ENCODE results near the gene ARHGAP11A.
"Not testable (repeated sequence)": the region's sequence is repeated elsewhere in the genome, so short reads cannot be mapped to it uniquely, and the experiment has no call there.

ARHGAP11A gene

GRCh38 chr15:32615051-32615870, at the start of gene ARHGAP11A:
ARHGAP11A (plus strand) TSS chr15:32615504; CDS start chr15:32616212, 708 bp downstream.
- DNase-seq (ENCODE audit: low read depth in 2 of 2): peak; percentile 62 to 63

- not testable (repeated sequence) for DNase-seq (ENCODE audit: low read depth in 2 of 2)
Measured at GRCh38 chr15:32568988-32569387, 46.3 kb upstream of the ARHGAP11A start.

- DNase-seq (ENCODE audit: low read depth in 2 of 2): not testable (repeated sequence)
Measured at GRCh38 chr15:32578482-32578881, 36.8 kb upstream of the ARHGAP11A start.

- not testable (repeated sequence) for DNase-seq (ENCODE audit: low read depth in 2 of 2)
Measured at GRCh38 chr15:32585844-32586243, 29.5 kb upstream of the ARHGAP11A start.

GRCh38 chr15:32593151-32593550, 22.2 kb upstream of the ARHGAP11A start, which contains the start of gene GOLGA8N:
GOLGA8N (plus strand) TSS chr15:32593456.
- DNase-seq (ENCODE audit: low read depth in 2 of 2): not testable (repeated sequence)

- DNase-seq (ENCODE audit: low read depth in 2 of 2): not testable (repeated sequence)
Measured at GRCh38 chr15:32609518-32609917, 5.8 kb upstream of the ARHGAP11A start.

GRCh38 chr15:32610719-32611118, 4.6 kb upstream of the ARHGAP11A start:
- DNase-seq (ENCODE audit: low read depth in 2 of 2): not testable (repeated sequence)

- not testable (repeated sequence) for DNase-seq (ENCODE audit: low read depth in 2 of 2)
Measured at GRCh38 chr15:32614712-32615050, 623 bp upstream of the ARHGAP11A start.

- not testable (repeated sequence) for DNase-seq (ENCODE audit: low read depth in 2 of 2)
Measured at GRCh38 chr15:32615871-32616426, 645 bp downstream of the ARHGAP11A start.

- DNase-seq (ENCODE audit: low read depth in 2 of 2): no peak
Measured at GRCh38 chr15:32636410-32636809, 21.1 kb downstream of the ARHGAP11A start.

GRCh38 chr15:32636908-32637567, 21.7 kb downstream of the ARHGAP11A start:
- no peak for DNase-seq (ENCODE audit: low read depth in 2 of 2)

- DNase-seq (ENCODE audit: low read depth in 2 of 2): no peak
Measured at GRCh38 chr15:32637704-32638103, 22.4 kb downstream of the ARHGAP11A start.

GRCh38 chr15:32641517-32642059, 26.3 kb downstream of the ARHGAP11A start, which contains the start of gene SCG5:
SCG5 (plus strand) TSS chr15:32641710; CDS start chr15:32643593, 1,883 bp downstream.
- DNase-seq (ENCODE audit: low read depth in 2 of 2): no peak

GRCh38 chr15:32642667-32643435, 27.5 kb downstream of the ARHGAP11A start:
- DNase-seq (ENCODE audit: low read depth in 2 of 2): no peak

- DNase-seq (ENCODE audit: low read depth in 2 of 2): no peak
Measured at GRCh38 chr15:32643907-32644445, 28.7 kb downstream of the ARHGAP11A start.

GRCh38 chr15:32646291-32646690, 31.0 kb downstream of the ARHGAP11A start:
- no peak for DNase-seq (ENCODE audit: low read depth in 2 of 2)

- DNase-seq (ENCODE audit: low read depth in 2 of 2): no peak
Measured at GRCh38 chr15:32649342-32649741, 34.0 kb downstream of the ARHGAP11A start.

GRCh38 chr15:32651229-32651837, 36.0 kb downstream of the ARHGAP11A start:
- DNase-seq (ENCODE audit: low read depth in 2 of 2): peak in 1 of 2 donors; percentile 5

GRCh38 chr15:32652178-32652577, 36.9 kb downstream of the ARHGAP11A start:
- no peak for DNase-seq (ENCODE audit: low read depth in 2 of 2)

GRCh38 chr15:32656091-32656490, 40.8 kb downstream of the ARHGAP11A start:
- no peak for DNase-seq (ENCODE audit: low read depth in 2 of 2)

- no peak for DNase-seq (ENCODE audit: low read depth in 2 of 2)
Measured at GRCh38 chr15:32656496-32656895, 41.2 kb downstream of the ARHGAP11A start.
